Activated CD4-positive, alpha-beta memory T cell treated with anti-CD3 and anti-CD28 coated beads, Interleukin-2, amount 10 ng/mL, durations not matched to agents 7 days and 5 days (primary cell): Measurements from ENCODE around the gene ZNF69. TPM values are rescaled to one million over a fixed set of nuclear protein-coding genes. Genes with fewer than 3 reads are reported as not detected.
"Not testable (repeated sequence)": the region's sequence is repeated elsewhere in the genome, so short reads cannot be mapped to it uniquely, and the experiment has no call there.

Experiments used
- CTCF ChIA-PET: fragments of 350-600 bp; sonication (Branson Sonifier 250); formaldehyde crosslinking; loops from one replicate; lab custom pipeline; 2021; ENCODE audit warnings: antibody characterized with exemption, inconsistent platforms; lab: Charles Lee
- POLR2A ChIA-PET: fragments of 350-600 bp; sonication (Branson Sonifier 250); formaldehyde crosslinking; loops from one replicate; lab custom pipeline; 2021; ENCODE audit warnings: antibody characterized with exemption; lab: Charles Lee
- DNase-seq: peaks from one replicate; pipeline ENCODE4 v3.0.0-alpha.2; 2020
- H3K27ac Mint-ChIP-seq: one replicate; pipeline ENCODE4 v1.8.0; 2021; ENCODE audit warnings: mild to moderate bottlenecking, mixed read lengths
- H3K27me3 Mint-ChIP-seq: one replicate; pipeline ENCODE4 v1.8.0; 2021; ENCODE audit warnings: mixed read lengths
- H3K36me3 Mint-ChIP-seq: one replicate; pipeline ENCODE4 v1.8.0; 2021; ENCODE audit warnings: low read depth, mixed read lengths
- H3K4me1 Mint-ChIP-seq: one replicate; pipeline ENCODE4 v1.8.0; 2021; ENCODE audit warnings: mixed read lengths
- H3K4me3 Mint-ChIP-seq: one replicate; pipeline ENCODE4 v1.8.0; 2021; ENCODE audit warnings: mild to moderate bottlenecking, mixed read lengths
- H3K9me3 Mint-ChIP-seq: one replicate; pipeline ENCODE4 v1.8.0; 2021; ENCODE audit warnings: mixed read lengths
- total RNA-seq, 2 experiments: library from RNA; stranded (reverse); gene quantifications; one replicate each; pipeline ENCODE4 v1.2.3, GENCODE V29; 2021

The ZNF69 gene
- 1 to 10 TPM; 2.3 to 2.7 TPM for total RNA-seq

DNA sequence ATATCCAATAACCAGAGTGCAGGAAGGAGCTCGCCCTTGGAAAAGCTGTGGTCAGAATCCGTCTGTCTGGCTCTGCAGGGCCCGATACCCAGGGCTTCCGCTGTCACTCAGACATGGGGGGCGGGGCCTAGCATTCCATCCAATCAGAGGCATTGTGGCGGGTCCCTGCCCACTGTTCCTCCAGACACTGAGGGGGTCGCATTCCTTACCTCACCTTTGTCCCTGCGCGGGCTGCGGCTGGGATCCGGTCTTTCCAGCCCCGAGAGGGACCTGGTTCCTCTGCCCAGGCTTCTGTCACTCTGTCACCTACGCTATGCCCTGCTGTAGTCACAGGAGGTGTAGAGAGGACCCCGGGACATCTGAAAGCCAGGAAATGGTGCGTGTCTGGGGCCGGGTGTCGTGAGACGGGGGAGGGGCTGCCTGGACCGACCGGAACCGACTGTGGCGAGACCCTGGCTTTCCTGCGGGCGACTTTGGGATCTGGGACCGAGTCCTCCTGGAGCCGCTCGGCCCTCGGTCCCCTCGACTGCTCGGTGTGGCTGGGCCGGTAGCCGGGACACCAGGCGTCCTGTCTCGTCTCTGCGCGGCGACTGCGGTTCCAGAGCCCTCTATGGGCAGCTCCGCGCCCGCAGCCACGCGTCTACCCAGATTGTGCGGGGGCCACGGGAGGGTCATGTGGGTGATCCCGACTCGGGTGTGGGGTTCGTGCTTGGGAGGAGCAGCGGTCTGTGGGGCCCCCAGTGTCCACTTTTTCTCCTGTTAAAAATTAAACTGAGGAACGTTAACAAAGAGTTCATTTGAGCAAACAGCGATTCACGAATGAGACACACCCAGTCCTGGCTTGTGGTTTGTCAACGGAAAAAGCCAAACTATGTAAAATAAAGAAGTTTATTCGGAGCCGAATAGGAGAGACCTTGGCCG, at the start of gene ZNF69:
Gene ZNF69, plus strand, starts transcription at position 172 of the 921 bp plus-strand sequence. Its CDS starts 142 bp downstream, at position 314.
- peak within 1 kb of the TSS; percentile 73 for H3K27ac Mint-ChIP-seq
- H3K27me3 Mint-ChIP-seq: no peaks in the 10 kb centered on the region
- H3K4me3 Mint-ChIP-seq: peak within 1 kb of the TSS; percentile 83
- CTCF ChIA-PET: interaction anchor here (1.0 kb wide), 1 partner anchor 36 kb away, joined by 3 read pairs; no protein-coding TSS in a partner anchor
- peak; percentile 53 for DNase-seq
- peaks cover 21% of the 10 kb centered on the region for H3K4me1 Mint-ChIP-seq
- peaks cover 10% of the 10 kb centered on the region for H3K36me3 Mint-ChIP-seq
- POLR2A ChIA-PET: interaction anchor here (2.5 kb wide), 1 partner anchor 36 kb away, joined by 11 read pairs; the partner anchor contains the start of gene ZNF700
- peaks cover 8% of the 10 kb centered on the region for H3K9me3 Mint-ChIP-seq

DNA sequence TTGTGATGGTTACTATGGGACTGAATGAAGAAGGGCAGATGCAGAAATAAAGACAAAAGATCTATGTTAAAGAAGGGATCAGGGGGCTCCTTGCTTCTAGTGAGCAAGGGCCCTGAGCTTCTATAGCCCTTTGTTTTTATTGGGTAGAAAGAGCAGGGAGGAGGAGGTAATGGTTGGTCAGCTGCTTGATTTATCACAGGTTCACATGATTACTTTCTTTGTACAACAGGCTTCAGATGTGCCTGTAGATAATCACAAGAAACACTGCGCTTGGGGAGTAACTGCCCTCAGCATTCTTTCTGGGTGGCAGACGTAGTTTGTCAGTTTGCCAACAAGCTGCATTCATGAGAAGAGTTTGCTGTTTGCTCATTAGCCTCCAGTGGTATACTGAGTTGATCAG, 43.9 kb upstream of the ZNF69 start:
- H3K9me3 Mint-ChIP-seq: peaks cover 43% of the 10 kb centered on the region
- ChIA-PET POLR2A (no interaction called here), CTCF (no interaction called here)
- no peaks in the 10 kb centered on the region for H3K27me3 Mint-ChIP-seq
- no peak for DNase-seq
- no peak overlapping the region for H3K27ac Mint-ChIP-seq
- H3K36me3 Mint-ChIP-seq: peaks cover 4% of the 10 kb centered on the region
- H3K4me1 Mint-ChIP-seq: peaks cover 3% of the 10 kb centered on the region
- no peak overlapping the region for H3K4me3 Mint-ChIP-seq

DNA sequence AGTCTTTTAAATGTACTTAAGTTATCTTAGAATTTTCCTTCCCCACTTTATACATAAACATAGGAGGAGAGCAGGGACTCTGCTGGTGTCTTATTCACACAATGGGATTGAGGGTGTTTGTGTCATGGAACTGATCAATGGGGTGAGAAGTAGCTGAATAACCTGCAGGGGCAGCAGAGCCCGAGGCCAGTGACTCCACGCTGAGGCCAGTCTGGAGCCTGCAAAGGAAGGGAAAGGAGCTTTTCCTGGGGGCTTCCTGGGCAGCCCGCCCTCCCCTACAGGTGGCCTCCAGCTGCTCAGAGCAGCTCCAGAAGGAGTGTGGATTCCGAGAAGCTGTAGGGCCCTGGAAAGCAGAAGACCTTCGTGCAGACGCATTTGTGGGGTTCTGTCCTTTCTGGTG, 40.0 kb upstream of the ZNF69 start:
- POLR2A ChIA-PET, H3K27me3 Mint-ChIP-seq, H3K4me3 Mint-ChIP-seq, H3K4me1 Mint-ChIP-seq, DNase-seq, H3K27ac Mint-ChIP-seq: not testable (repeated sequence)
- CTCF ChIA-PET: interaction anchor here (1.1 kb wide), 1 partner anchor 10 kb away, joined by 3 read pairs; no protein-coding TSS in a partner anchor
- peaks cover 30% of the 10 kb centered on the region for H3K9me3 Mint-ChIP-seq
- H3K36me3 Mint-ChIP-seq: peaks cover 21% of the 10 kb centered on the region

DNA sequence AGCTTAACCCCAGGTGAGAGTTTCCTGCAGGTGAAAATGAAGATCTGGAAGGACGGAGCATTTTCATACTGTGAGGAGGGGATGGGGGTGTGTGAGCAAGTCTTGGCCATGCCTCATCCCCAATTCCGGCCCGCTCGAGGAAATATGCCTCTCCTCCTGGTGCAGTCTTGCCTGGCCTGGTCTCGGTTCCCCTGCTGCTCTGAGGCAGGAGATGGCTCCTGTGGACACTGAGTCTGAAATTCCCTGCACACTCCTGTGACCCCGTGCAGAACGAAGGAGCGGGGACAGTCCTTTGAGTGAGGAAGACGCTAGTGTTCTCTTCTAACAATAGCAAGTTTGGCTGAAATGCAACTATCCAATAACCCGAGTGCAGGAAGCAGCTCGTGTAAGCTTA, 39.4 kb upstream of the ZNF69 start:
- POLR2A ChIA-PET: interaction anchor here (0.7 to 1.0 kb wide), 2 partner anchors 31 to 34 kb away, joined by 3 read pairs; partner anchors contain the start of gene ZNF440
- CTCF ChIA-PET: interaction anchor here (1.0 to 1.1 kb wide), 2 partner anchors 10 to 76 kb away, joined by 3 read pairs; no protein-coding TSS in a partner anchor

DNA sequence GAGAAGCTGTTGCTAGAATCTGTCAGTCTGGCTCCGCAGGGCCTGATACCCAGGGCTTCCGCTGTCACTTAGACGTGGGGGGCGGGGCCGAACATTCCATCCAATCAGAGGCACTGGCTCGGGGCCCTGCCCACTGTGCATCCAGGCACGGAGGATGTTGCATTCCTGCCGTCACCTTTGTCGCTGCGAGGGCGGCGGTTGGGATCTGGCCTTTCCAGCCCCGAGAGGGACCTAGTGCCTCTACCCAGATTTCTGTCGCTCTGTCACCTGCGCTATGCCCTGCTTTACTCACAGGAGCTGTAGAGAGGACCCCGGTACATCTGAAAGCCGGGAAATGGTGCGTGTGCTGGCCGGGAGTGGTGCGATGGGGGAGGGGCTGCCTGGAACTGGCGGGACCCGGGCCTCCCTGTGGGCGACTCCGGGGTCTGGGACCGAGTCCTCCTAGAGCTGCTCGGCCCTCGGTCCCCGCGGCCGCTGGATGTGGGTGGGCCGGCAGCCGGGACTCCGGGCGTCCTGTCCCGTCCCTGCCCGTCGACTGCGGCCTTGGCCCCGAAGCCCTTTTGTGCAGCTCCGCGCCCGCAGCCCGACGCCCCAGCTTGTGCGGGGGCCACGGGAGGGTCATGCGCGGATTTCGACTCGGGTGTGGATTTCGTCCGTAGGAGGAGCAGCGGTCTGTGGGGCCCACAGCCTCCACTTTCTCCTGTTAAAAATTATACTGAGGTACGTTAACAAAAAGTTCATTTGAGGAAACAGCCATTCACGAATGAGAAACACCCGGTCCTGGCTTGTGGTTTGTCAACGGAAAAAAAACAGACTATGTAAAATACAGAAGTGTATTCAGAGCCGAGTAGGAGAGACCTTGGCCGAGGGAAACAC, 38.8 kb upstream of the ZNF69 start, which contains the start of gene ZNF439:
Gene ZNF439, plus strand, starts transcription at position 133 of the 876 bp plus-strand sequence. Its CDS starts 142 bp downstream, at position 275.
- DNase-seq: peak; percentile 82
- Mint-ChIP-seq H3K4me3 (peak within 1 kb of the TSS; percentile 72), H3K4me1 (peaks cover 9% of the 10 kb centered on the region), H3K27ac (peak within 1 kb of the TSS; percentile 55), H3K9me3 (peaks cover 31% of the 10 kb centered on the region), H3K27me3 (no peaks in the 10 kb centered on the region), H3K36me3 (peaks cover 23% of the 10 kb centered on the region)
- POLR2A ChIA-PET: interaction anchor here (0.7 to 1.0 kb wide), 2 partner anchors 31 to 35 kb away, joined by 3 read pairs; partner anchors contain the start of gene ZNF440
- CTCF ChIA-PET: interaction anchor here (0.6 to 1.1 kb wide), 3 partner anchors 11 to 75 kb away, joined by 3 read pairs; no protein-coding TSS in a partner anchor

More for the DNA sequence above, 39.4 kb upstream of the ZNF69 start:
- Mint-ChIP-seq H3K27me3 (no peaks in the 10 kb centered on the region), H3K9me3 (peaks cover 30% of the 10 kb centered on the region), H3K36me3 (peaks cover 23% of the 10 kb centered on the region), H3K27ac (no peak overlapping the region), H3K4me1 (peaks cover 9% of the 10 kb centered on the region), H3K4me3 (no peak overlapping the region)
- DNase-seq: no peak

DNA sequence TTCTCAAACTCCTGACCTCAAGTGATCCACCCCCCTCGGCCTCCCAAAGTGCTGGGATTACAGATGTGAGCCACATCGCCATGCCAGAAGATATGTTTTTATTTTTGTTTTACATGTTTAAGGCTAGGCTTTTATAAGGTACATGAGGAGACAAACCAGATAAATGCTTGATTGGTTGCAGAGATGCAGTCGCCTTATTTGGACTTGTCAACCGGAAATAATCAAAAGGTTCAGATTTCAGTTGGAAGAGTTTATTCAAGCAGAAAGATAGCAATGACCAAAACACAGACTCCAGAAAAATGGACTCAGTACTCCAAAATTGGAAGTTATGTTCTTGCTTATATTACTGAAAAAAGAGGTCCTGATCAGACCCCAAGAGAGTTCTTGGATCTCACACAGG, 37.3 kb upstream of the ZNF69 start:
- DNase-seq, H3K4me3 Mint-ChIP-seq, POLR2A ChIA-PET, CTCF ChIA-PET, H3K4me1 Mint-ChIP-seq, H3K27me3 Mint-ChIP-seq, H3K27ac Mint-ChIP-seq: not testable (repeated sequence)
- peaks cover 35% of the 10 kb centered on the region for H3K9me3 Mint-ChIP-seq
- peaks cover 31% of the 10 kb centered on the region for H3K36me3 Mint-ChIP-seq

DNA sequence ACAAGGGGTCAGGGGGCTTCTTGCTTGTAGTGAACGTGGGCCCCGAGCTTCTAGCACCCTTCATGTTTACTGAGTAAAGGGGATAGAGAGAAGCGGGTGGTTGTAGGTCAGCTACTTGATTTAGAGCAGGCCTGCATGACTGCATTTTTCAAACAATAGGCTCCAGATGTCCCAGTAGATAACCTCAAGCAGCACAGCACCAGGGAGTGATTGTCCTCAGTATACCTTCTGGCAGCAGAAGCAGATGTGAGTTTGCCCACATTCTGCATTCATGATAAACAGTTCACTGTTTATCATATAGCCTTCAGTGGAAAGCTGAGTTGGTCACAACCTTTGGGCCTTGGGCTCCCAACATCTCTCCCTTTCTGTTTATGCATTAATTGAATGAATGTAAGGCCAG, 34.2 kb upstream of the ZNF69 start:
- Mint-ChIP-seq H3K4me1 (peaks cover 7% of the 10 kb centered on the region), H3K36me3 (peaks cover 35% of the 10 kb centered on the region), H3K9me3 (peaks cover 50% of the 10 kb centered on the region), H3K4me3 (no peak overlapping the region), H3K27ac (no peak overlapping the region), H3K27me3 (no peaks in the 10 kb centered on the region)
- CTCF ChIA-PET: no interaction called here
- POLR2A ChIA-PET: no interaction called here
- no peak for DNase-seq

DNA sequence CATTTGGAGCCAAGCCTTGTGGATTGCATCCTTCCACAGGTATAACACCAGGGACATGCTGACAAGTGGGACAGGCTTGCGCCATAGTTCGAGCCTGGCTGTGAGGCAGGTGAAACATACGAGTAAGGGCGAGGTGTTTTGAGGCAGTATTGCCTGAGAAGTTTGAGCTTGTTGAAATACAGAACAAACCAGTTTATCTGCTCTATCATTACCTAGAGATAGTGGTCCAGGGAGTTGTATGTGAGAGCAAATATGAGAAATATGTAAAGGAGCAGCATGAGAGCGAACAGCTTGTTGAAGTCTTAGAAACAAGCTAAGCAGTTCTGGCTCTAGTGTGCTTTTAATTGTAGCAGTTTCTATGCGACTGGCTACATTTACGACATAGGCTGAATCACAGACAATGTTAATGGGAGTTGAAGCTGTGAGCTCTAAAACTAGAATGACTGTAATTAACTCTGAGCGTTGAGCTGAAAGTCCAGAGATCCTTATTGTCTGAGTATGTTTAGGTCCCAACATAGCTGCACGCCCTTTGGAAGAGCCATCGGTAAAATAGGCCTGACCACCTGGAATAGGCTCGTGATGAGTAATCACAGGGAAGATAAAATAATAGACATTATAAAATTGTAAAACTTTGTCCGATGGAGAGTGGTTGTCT, 30.9 kb upstream of the ZNF69 start:
- POLR2A ChIA-PET: no interaction called here
- Mint-ChIP-seq H3K4me3 (no peak overlapping the region), H3K9me3 (peaks cover 68% of the 10 kb centered on the region), H3K27me3 (no peaks in the 10 kb centered on the region), H3K4me1 (no peaks in the 10 kb centered on the region), H3K36me3 (peaks cover 25% of the 10 kb centered on the region), H3K27ac (no peak overlapping the region)
- no peak for DNase-seq
- CTCF ChIA-PET: no interaction called here

DNA sequence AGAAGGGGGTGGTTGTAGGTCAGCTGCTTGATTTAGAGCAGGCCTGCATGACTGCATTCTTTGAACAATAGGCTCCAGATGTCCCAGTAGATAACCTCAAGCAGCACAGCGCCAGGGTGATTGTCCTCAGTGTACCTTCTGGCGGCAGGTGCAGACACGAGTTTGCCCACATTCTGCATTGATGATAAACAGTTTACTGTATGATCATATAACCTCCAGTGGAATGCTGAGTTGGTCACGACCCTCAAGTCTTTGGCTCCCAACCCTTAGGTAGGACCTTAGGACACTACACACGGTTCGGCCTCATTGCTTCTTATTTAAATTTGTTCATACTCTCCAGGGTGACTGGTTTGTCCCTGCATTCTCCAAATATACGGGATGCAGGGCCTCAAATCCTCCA, 26.9 kb upstream of the ZNF69 start:
- H3K27me3 Mint-ChIP-seq: no peaks in the 10 kb centered on the region
- DNase-seq: no peak
- no peak overlapping the region for H3K27ac Mint-ChIP-seq
- no peaks in the 10 kb centered on the region for H3K4me1 Mint-ChIP-seq
- POLR2A ChIA-PET: no interaction called here
- CTCF ChIA-PET: no interaction called here
- H3K36me3 Mint-ChIP-seq: peaks cover 18% of the 10 kb centered on the region
- no peak overlapping the region for H3K4me3 Mint-ChIP-seq
- H3K9me3 Mint-ChIP-seq: peaks cover 71% of the 10 kb centered on the region

DNA sequence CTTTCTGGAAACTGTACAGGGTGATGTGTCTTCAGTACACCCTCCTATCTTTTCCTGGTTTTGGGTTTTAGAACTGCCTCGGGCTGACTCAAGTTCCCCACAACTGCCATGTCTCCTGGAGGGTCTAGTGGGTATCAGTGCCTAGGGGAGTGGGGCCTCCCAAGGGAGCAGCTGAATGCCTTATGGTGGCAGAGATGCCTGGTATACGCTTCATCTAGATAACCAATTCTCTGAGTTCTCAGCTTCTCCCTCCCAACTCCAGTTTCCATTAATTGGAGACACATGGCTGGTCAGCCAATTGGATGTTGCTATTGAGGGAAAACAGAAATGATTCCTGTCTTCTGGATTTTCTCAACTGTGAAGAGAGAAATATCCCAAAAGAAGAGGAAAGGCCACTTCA, 26.3 kb upstream of the ZNF69 start:
- CTCF ChIA-PET: no interaction called here
- DNase-seq: no peak
- no peak overlapping the region for H3K4me3 Mint-ChIP-seq
- peaks cover 19% of the 10 kb centered on the region for H3K36me3 Mint-ChIP-seq
- no peaks in the 10 kb centered on the region for H3K27me3 Mint-ChIP-seq
- H3K27ac Mint-ChIP-seq: no peak overlapping the region
- POLR2A ChIA-PET: no interaction called here
- H3K9me3 Mint-ChIP-seq: peaks cover 70% of the 10 kb centered on the region
- H3K4me1 Mint-ChIP-seq: no peaks in the 10 kb centered on the region

DNA sequence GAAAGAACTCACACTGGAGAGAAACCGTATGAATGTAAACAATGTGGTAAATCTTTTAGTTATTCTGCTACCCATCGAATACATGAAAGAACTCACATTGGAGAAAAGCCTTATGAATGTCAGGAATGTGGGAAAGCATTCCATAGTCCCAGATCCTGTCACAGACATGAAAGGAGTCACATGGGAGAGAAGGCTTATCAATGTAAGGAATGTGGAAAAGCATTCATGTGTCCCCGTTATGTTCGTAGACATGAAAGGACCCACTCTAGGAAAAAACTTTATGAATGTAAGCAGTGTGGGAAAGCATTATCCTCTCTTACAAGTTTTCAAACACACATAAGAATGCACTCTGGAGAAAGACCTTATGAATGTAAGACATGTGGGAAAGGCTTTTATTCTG, 19.8 kb upstream of the ZNF69 start:
- DNase-seq, H3K27me3 Mint-ChIP-seq, POLR2A ChIA-PET, H3K27ac Mint-ChIP-seq, H3K4me1 Mint-ChIP-seq, CTCF ChIA-PET, H3K4me3 Mint-ChIP-seq: not testable (repeated sequence)
- Mint-ChIP-seq H3K36me3 (peaks cover 39% of the 10 kb centered on the region), H3K9me3 (peaks cover 64% of the 10 kb centered on the region)

DNA sequence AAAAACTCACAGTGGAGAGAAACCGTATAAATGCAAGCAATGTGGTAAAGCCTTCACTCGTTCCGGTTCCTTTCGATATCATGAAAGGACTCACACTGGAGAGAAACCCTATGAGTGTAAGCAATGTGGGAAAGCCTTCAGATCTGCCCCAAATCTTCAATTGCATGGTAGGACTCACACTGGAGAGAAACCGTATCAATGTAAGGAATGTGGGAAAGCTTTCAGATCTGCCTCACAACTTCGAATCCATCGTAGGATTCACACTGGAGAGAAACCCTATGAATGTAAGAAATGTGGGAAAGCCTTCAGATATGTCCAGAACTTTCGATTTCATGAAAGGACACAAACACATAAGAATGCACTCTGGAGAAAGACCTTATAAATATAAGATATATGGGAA, 19.4 kb upstream of the ZNF69 start:
- ChIA-PET CTCF (no interaction called here), POLR2A (no interaction called here)
- Mint-ChIP-seq H3K9me3 (peaks cover 63% of the 10 kb centered on the region), H3K4me1 (no peaks in the 10 kb centered on the region), H3K36me3 (peaks cover 39% of the 10 kb centered on the region), H3K27me3 (no peaks in the 10 kb centered on the region), H3K27ac (no peak overlapping the region), H3K4me3 (no peak overlapping the region)
- no peak for DNase-seq
